ENCODE measurements around the gene COQ10B.
"Not testable (repeated sequence)": the region's sequence is repeated elsewhere in the genome, so short reads cannot be mapped to it uniquely, and the experiment has no call there.

The COQ10B gene

DNA sequence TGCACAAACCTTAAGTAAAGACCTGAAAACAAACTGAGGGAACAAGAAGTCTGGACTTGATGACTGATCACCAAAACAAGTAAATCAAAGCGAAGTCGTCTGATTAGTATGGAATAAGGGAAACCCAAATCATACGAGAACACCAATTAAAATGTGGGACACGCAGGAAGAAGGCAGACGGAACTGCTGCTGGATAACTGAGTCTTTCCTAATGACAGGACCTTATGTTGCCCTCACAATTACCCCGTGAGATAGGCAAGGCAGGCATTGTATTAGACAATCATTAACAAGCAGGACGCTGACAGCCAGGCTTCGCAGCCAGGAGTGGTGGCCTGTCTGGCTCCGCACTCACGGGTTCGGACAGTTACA is 614 bp upstream of the COQ10B start:
- no peak for DNase-seq

DNA sequence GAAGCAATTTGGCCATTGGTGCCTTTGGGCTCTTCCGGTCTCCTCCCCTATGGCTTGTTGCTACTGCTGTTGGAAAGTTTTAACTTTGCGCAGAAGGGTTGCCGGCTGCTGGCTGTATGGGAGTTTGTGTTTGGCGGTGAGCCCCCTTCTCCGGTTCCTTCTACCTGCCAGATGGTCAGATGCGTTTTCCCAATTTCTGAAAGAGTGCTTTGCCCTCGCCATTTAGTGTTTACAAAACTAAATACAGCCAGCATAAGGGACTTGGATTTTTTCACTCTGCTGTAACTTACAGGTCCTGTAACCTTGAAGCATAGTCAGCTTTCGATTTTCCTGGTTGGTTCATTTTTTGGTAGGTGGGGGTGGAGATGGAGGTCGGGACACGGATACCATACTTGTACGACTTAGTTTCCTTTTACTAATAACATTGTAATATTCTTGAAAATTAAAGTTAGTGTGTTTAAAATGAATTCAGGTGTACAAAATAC is 604 bp downstream of the COQ10B start:
- no peak for DNase-seq

DNA sequence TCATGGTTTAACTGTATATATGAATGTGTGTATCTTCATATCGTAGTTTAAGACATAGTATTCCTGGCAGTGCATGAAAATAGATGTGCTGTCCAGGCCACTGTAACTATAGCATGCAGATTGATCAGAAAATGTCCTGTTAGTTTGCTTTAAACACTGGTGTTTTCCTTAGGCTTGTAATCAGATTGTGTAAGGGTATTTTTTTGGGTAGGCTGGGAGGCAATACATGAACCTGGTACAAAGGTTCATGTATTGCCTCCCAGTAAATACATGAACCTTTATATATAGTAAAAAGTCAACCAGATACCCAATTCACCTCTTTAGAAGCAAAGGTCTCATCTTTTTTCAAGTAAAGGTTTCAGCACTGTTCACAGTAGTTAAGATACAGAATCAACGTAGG is 1.6 kb downstream of the COQ10B start:
- no peak for DNase-seq

DNA sequence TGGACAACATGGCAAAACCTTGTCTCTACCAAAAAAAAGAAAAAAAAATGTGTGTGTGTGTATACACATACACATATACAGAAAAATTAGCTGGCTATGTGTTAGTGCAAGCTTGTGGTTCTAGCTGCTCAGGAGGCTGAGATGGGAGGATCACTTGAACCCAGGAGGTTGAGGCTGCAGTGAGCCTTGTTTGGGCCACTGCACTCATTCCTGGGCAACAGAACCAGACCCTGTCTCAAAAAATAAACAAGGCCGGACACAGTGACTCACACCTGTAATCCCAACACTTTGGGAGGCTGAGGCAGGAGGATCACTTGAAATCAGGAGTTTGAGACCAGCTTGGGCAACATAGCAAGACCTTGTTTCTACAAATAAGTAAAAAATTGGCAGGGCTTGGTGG is 2.1 kb downstream of the COQ10B start:
- no peak for DNase-seq

DNA sequence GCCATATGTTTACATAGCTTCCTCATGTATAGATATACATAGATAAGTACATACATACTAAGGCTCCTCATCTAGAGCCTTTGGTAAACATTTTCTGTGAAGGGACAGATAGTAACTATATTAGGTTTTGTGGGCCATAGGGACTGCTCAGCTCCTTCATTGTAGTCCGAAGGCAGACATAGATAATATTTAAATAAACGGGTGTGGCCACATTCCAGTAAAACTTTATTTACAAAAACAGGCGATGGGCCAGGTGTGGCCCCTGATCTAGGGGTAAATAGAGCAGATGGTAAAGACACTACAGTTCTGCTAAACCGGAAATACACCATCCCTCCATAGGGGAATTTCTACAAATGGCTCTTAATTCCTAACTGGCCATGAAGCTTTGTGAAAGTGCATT is 7.3 kb downstream of the COQ10B start:
- DNase-seq, result no peak

DNA sequence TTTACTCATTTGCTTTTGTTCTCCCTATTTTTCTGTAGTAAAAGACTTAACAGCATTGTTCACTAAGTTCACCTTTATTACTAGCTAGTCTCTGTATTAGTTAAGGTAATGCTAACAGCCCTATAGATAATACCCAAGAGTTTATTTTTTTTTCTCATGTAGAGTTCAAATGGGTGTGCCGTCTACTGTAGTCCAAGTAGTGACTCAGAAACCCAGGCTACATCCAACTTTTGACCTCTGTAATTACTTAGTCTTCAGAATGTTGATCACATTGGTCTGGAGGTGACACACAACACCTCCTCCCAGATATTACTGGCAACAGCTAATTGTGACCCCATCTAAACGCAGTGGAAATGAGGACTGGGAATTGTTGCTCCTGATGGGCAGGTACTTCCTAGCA is 7.7 kb downstream of the COQ10B start:
- DNase-seq, result no peak

DNA sequence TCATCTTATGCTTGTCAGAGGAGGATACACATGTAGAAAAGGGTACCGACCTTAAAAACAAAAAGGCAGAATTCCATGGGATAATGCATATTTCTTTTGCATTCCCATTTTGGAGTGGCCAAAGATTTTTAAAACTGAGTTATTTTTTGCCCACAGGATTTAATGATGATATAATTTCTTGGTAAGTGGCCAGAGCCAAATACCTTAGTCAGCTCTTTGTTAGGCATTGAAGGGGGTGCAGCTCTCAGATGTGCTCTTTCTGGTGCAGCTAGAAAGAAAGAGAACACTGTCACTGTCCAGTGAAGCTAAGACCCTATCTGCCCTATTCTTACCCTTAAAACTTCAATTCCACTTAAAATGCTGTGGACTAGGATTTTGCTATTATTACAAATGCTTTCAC is 10.8 kb downstream of the COQ10B start:
- DNase-seq, result no peak

DNA sequence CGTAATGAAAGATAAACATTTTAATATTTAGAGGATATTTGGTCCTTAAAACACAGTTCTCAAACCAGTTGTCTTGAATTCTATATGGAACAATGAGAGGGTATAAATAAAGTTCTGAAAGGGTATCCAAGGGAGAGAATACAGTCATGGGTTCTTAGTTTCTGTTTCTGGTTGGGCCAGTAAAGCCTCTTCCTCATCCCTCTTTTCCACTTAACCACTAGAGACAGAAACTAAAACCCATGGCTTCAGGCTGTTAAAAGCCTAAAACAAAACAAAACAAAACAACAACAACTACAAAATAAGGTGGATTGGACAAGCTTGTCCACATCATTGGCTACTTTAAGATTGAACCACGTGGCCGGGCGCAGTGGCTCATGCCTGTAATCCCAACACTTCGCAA is 18.8 kb downstream of the COQ10B start:
- no peak for DNase-seq

DNA sequence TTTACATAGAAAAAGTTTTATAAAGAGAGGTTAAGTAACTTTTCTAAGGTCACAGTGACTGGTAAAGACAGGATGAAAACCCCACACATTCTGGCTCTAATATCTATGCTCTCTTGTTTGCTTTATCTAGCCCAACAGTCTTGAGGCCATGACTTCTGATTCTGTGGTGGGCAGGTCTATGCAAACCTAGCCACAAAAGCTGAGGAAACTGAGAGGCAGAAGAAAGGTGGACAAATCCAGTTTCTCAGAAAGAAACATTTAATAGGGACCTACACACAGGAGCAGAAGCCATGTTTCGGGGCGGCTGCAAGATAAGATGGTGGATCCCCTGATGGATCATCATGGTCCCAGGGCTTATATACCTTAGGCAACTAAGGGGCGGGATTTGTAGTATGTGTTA is 24.4 kb downstream of the COQ10B start:
- no peak for DNase-seq

DNA sequence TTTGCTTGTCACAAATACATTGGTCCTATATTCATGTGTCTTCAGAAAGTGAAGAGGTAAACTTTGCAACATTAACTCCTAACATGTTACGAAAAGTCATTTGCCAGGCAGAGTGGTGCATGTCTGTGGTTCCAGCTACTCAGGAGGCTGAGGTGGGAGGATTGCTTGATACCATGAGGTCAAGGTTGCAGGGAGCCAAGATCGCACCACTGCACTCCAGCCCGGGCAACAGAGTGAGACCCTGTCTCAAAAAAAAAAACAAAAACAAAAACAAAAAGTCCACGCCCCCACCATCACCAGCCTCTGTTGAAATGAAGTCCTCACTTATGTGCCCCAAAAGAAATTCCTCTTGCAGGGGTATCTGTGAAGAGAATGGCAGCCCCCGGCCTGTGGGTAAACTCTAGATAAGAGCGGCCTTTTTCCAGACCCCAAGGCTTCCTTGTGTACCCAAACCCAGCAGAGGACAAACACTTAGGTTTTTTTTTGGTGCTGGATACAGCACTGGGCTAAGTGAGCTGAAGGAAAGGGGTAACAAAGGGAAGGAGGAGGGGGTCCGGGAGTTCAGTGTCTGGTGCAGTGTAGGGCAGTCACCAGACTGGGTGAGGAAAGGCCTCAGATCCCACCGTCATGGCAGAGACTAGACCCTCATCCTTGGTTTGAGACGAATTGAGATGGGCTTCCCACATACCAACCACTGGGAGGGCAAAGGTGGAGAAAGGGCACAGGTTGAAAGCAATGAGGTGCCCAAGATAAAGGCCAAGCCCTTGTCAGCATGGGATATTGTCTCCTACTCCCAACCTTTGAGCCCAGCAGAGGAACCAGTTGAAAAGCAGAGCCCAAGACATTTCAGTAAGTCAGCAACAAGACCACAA is 27.0 kb downstream of the COQ10B start:
- DNase-seq, result no peak

DNA sequence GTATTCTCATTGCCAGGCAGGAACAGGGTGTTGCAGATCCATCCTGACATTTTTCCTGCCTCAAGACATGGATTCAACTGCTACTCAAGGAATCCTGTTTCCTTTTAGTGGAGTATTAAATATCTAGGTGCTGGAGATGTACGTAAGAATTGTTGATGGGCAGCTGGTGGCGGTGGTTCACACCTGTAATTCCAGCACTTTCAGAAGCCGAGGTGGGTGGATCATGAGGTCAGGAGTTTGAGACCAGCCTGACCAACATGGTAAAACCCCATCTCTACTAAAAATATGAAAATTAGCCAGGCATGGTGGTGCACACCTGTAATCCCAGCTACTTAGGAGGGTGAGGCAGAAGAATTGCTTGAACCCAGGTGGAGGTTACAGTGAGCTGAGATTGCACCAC is 30.9 kb downstream of the COQ10B start:
- DNase-seq, result not testable (repeated sequence)

DNA sequence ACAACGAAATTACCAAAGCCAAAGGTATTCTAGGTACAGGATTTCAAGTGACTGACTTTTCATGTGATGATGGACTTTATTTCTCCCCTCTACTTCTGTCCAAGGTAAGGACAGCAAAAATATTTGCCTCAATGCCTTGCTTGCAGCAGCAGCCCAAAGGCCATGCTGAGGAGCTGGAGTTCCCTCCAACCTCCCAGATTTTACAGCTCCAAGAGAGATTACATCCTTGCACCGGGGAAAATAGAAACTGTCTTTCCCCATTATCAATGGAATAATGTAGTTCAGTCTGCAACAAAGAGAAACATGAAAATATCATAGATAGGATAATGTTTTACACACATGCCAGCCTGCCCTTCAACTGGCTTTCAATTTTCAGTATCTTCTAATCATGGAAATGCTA is 32.8 kb downstream of the COQ10B start:
- no peak for DNase-seq

DNA sequence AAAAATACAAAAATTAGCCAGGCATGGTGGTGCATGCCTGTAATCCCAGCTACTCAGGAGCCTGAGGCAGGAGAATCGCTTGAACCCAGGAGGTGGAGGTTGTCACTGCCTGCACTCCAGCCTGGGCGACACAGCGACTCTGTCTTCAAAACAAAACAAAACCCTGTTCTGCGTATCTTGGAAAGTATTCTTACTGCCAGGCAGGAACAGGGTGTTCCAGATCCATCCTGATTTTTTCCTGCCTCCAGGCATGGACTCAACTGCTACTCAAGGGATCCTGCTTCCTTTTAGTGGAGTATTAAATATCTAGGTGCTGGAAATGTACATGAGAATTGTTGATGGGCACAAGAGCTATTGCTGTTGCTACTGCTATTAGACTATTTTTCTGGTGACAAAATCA is 34.0 kb downstream of the COQ10B start:
- no peak for DNase-seq

DNA sequence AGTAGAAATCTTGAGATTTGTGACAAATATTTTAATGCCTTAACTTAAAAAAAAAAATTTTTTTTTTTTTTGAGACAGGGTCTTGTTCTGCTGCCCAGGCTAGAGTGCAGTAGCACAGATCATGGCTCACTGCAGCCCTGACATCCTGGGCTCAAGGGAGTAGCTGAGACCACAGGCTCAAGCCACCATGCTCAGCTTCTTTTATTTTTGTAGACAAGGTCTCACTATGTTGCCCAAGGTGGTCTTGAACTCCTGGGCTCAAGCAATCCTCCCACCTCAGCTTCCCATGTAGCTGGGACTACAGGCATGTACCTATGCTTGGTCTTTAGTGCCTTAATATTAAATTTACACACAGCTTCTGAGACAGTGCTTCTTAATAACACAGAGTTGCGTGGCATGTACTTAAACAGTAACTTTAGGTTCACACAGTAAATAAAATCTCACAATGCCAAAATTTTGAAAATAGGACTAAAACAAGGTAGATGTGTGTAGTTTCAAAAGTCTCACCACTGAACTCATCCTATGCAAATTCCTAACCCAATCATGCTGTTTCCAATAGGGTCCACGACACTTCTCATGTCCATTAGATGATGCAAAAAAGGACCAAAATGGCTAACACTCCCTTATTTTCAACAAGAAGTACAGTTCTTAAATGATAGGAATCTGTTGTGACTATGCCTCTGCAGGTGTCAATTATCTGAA is 42.2 kb downstream of the COQ10B start:
- DNase-seq, result no peak

DNA sequence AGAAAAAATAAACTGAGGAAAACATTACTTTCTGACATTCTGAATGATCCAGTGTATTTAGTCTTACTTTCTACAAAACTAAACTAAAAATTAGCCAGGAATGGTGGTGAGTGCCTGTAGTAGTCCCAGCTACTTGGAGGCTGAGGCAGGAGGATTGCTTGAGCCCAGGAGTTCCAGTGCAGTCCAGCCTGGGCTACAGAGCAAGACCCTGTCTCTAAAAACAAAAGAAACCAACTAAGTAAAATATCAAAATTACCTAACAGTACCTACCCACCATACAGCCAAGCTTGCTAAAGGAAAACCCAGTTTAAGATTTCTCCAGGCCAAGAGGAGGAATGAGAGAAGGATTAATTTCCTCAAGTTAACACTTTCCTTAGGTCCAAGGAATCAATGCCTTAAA is 43.3 kb downstream of the COQ10B start:
- DNase-seq, result no peak

DNA sequence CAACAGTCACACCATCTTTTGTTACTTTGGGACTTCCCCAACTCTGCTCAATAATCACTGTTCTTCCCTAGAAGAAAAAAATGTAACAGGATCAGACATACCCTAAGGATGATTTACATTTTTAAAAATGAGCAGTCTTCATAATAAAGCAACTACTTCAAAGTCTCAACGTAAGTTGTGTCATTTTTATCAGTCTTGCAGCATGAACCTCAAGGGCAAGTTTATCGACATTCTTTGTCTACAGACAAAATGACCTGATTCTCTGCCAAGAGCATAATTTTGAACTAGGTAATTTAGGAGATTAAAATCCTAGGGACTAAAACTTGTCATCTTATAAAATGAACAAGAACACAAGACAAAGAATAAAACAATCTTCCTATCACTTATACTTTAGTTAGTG is 44.0 kb downstream of the COQ10B start:
- no peak for DNase-seq

DNA sequence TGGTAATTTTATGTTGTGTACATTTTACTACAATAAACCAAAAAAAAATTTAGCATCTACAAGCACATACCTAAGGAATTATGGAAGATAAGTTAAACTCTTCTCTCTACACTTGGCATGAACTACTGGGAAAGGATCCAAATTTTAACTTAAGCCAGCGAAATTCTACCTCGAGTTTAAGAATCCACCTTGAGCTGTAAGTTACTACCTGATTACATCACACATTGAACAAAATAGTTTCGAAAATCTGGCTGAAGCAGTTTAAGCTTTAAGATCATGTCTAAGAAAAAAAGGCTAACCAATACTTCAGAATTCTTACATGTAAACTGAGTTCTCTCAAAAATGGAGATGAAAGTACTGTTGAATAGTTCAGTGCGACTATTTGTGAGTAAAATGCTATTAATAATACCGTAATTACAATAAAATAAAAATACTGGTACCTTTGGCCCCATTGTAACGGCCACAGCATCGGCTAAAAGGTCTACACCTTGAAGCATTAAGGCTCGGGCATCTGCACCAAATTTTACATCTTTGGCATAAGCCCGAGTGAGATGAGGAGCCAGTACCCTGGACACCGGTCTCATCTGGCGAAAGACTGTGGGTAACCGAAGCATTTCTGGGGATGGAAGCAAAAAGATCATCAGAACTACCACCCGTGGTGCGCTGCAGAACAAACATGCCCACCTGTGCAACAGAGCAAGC is 45.0 kb downstream of the COQ10B start:
- no peak for DNase-seq

DNA sequence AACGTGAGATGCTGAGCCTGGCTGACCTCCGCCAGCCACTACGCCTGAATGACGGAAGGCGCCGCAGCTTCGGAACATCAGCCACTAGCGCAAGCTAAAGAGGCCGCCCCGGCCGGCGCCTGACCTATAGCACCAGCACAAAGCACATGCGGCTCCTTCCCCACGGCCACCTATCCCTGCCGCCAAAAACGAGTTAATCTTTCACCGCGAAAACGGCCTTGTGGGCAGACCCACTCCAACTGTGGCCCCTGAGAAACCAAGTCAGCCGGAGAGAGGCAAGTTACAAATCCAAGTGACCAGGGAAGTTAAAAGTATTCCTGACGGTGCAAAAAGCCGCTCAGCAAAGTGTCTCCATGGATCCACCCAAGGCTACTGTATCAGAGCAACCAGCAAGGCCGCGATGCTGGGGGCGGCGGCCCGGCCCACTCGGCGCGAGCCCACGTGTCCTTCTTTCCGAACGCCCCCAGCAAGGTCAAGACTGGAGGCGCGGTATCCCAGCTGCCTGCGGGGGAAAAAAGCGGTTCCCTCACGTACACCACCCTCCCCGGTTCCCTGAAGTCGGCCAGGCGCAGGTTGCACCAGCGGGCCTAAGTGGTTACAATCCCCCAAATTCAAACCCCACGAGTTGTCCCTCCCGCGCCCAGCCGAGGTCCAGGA is 45.7 kb downstream of the COQ10B start:
- DNase-seq, result peak; percentile 29 to 83 (median 72)

DNA sequence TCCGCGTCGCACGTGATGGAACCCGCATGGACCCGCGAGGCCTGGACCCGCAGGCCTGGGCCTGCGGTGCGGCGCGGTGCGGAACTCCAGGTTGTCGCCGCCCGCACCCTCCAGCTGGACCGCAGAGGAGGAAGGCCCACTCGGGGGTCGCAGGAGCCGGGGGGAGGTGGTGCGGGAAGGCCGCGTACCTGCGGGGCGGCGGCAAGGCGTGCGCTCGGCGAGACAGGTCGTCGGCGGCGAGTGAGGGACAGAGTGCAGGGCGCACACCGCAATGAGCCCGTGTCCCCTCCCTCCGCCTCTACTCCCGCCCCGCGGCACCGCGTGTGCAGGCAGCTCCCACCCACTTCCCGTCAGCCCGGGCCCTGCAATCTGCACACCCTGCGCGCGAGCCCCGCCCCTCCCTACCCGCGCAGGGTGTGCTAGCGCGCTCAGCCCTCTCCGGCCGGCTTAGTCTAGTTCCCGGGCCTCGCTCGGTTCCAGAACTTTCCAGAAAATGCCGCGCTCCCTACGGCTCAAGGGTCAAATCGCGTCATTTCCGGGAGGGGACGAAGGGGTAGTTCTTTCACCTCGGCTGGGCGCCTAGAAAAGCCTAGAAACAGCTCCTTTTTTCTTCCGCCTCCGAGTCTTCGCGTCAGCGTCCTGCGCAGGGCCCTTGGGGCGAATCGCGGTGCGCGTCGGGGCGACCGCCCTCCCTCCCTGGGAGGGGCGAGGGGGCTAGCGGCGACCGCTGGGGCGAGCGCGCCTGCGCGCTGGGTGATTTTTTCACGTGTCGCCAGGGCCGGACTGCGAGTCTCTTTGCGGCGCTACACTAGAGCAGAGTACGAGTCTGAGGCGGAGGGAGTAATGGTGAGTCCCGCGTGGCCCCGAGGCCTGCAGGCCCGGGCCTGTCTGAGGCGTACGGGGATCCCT is 46.5 kb downstream of the COQ10B start, which contains the start of the genes HSPD1 and HSPE1:
HSPD1 (minus strand) TSS at position 247 of the 909 bp plus-strand sequence. CDS start 992 bp downstream, outside the sequence.
HSPE1 (plus strand) TSS at position 786 of the 909 bp plus-strand sequence; CDS start at position 844, 58 bp downstream.
- peak; percentile 96 to 100 (median 99) for DNase-seq

DNA sequence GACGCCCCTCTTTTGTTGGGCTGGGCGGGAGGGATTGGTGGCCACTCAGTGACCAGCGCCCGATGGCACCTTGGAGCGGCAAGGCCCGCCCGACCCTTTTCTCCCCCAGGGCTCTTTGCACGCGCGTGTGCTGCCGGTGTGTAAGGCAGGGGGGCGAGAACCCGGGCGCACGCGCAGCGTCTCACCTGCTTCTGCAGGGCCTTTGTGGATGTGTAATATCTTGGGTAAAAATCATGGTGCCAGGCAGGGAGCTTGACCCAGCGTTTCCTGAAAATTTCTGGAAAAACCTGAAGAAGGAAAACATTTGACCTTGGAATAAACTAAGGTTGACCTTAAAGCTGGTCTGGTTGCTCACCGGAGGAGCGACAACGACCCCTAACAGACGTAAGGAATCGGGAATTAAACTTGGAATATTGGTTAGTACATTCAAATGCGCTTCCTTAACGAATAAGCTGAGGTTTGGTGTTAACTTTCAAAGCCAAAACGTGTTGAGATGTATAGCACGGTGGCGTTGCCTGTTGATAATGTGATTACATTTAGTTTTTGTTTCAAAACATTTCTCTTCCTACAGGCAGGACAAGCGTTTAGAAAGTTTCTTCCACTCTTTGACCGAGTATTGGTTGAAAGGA is 47.3 kb downstream of the COQ10B start:
- DNase-seq, result peak; percentile 40 to 92 (median 47)

DNA sequence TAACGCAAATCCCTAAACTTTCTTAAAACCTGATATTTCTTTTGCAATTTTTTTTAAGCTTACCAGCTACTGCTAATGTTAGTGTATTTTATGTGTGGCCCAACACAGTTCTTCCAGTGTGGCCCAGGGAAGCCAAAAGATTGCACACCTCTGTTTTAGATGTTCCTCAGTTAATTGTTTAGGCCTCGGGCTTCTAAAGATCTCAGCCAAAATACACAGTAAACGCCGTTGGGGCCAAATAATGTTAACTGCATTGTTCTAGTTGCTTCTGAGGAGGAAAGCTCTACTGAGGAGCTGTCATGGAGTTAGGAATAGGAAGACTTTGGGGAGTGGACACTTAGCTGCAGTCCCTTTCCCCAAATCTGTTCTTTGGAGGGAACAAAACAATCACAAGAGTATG is 48.8 kb downstream of the COQ10B start:
- no peak for DNase-seq
